GM21360 (cell line): Measurements from ENCODE around the gene LAP3.
"Not testable (repeated sequence)": the region's sequence is repeated elsewhere in the genome, so short reads cannot be mapped to it uniquely, and the experiment has no call there.

Experiments used
- ATAC-seq: cut with Tn5 transposase; IDR thresholded peaks from one replicate; pipeline ENCODE4 v1.9.1; 2021; ENCODE audit warnings: mild to moderate bottlenecking, moderate library complexity; ENCODE audit not compliant: unreplicated experiment

LAP3 gene

DNA sequence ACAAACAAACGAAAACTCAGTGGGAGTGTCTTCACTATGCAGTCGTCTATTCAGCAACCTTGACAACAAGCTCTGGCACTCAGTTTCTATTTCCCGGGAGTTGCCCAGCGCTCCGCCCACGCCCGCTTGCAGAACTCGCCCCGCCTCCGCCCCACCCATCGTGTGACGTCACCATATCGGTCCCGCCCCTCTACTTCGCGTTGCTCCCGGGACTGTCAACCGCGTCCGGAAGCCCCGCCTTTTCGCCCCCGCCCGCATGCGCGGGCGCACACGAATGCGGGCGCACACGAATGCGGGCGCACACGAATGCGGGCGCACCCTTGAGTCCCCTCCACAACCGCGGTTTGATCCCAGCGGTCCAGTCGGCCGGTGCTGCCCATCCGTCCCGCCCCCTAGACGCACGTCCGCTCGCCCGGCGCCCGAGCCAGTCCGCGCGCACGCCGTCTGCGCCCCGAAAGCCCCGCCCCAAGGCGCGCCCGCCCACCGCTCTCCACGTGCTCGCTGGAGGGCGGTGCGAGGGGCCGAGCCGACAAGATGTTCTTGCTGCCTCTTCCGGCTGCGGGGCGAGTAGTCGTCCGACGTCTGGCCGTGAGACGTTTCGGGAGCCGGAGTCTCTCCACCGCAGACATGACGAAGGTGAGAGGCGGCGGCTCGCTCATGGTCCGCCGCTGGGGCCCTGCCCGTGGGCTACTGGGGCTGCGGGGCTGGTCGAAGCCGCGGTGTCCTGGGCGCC, at the start of gene LAP3:
Gene LAP3 (plus strand): TSS at position 267 of the 733 bp plus-strand sequence. CDS start 268 bp downstream, at position 535.
- peak; percentile 74 for ATAC-seq

DNA sequence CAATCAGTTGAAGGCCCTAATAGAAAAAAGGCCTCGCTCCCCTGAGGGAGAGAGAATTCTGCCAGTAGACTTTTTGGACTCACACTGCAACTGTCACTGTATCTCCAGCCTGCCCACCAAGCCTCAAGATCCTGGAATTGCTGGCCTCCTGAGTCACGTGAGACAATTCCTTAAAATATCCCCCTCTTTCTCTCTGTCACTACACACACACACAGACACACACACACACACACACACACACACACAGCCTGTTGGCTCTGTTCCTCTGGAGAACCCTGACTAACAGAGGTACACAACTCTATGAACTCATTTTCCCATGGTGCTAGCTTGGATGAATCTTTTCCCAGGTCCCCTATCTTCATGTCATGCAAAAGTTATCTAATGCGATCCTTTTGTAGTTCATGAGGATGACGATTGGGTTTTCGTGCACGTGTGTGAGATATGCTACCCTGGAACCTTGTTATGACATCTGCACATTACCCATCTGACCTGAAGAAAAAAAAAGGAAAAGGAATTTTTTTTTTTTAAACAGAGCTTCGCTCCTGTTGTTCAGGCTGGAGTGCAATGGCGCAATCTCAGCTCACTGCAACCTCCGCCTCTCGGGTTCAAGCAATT, 48.3 kb upstream of the LAP3 start:
- no peak for ATAC-seq

DNA sequence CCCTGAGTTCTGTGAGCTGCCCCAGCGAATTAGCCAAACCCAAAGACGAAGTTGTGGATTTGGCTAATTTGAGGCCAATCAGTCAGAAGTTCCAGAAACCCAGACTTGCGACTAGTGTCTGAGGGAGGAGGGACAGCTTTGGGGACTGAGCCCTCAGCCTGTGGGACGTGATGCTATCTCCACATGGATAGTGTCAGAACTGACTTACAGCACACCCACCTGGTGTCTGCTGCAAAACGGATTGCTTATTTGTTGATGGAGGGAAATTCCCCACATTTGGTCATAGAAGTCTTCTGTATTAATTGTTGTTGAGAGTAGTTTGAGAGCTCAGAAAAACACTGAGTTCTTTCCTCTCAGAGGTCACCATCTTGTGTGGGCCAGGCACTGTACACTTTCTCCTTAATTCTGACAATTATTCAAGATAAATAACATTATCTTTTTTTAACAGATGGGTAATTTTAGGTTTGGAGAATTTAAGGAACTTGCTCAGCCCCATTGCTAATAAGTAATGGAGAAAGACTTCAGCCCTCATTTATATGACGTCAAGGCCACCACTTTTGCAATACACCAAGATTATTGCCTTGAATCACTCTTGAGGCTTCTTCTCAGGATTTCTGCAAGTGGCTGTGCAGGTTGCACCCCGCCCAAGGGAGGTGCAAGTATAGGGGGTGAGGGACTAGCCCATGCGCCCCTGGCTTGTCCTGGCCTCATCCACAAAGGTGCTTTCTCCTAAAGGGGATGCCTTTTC, 45.3 kb upstream of the LAP3 start:
- no peak for ATAC-seq

DNA sequence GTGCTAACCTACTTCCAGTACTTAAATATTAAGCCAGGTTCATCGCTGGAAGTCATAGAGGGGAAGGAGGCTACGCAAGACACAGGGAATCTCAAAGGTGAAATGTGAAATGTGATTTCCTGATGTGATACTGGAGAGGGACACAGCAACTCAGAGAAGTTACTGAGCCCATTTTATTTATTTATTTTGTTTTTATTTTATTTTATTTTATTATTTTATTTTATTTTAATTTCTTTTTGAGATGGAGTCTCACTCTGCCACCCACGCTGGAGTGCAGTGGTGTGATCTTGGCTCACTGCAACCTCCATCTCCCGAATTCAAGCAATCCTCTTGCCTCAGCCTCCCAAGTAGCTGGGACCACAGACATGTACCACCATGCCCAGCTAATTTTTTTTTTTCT, 42.3 kb upstream of the LAP3 start:
- no peak for ATAC-seq

DNA sequence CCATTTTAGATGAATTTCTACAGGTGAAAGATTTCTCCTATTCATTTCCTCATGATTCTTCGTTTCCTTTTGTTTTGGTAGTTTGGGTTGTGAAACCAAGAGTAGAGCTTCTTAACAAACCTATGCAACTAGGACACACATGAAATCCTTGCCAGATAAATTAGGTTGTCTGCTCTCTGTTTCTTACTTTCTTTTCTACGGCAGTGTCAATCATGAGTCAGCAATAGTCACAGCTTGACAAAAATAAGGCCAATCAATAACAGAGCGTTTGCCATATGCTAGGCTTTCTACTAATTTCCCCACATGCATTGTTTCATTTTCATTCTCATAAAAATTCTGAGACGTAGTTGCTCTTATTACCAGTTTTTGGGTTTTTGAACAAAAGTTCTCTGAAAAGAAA, 41.8 kb upstream of the LAP3 start:
- no peak for ATAC-seq

DNA sequence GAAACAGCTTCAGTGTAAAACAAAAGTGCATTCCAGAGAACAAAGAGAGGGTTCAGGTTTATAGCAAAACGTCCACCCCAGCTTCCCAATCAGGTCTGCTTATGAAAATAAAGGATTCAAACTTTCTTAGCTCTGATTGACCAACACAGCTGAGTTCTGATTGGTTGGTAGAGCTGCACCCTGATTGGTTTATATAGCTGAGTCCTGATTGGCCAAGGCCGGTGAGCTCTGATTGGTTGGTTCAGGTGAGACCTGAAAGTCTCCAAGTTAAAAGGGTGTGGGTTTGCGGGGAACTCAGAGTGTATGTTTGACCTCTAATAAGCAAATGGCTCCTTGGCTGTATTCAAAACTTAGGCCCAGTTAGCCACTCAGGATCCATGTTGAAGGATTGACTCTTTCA, 41.1 kb upstream of the LAP3 start:
- no peak for ATAC-seq

DNA sequence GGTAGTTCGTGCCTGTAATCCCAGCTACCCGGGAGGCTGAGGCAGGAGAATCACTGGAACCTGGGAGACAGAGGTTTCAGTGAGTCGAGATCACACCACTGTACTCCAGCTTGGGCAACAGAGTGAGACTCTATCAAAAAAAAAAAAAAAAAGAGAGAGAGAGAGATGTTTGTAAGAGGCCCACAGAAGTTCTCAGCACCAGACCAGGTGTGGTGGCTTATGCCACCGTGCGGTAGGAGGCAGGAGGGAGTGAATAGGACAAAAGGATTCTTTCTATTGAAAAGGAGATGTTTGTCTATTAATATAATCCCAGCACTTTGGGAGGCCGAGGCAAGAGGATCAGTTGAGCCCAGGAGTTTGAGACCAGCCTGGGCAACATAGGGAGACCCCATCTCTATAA, 39.9 kb upstream of the LAP3 start:
- not testable (repeated sequence) for ATAC-seq

DNA sequence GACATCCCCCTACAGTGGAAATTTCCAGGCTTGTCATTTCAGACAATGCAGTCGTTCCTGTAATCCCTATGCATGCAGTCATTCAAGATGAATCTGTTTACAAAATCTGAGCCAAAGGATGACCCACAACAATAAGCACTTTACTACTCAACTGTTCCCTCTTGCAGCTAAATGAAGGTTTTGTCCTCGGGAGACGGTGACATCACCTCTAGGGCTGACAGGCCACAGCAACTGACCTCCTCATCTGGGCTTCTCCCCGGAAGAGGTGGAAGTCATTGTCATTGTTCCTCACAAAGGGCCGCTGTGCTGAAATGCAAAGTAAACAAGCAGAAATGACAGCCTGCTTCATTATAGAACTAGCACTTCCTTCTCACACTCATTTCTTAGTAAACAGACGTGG, 32.8 kb upstream of the LAP3 start:
- ATAC-seq, result no peak

DNA sequence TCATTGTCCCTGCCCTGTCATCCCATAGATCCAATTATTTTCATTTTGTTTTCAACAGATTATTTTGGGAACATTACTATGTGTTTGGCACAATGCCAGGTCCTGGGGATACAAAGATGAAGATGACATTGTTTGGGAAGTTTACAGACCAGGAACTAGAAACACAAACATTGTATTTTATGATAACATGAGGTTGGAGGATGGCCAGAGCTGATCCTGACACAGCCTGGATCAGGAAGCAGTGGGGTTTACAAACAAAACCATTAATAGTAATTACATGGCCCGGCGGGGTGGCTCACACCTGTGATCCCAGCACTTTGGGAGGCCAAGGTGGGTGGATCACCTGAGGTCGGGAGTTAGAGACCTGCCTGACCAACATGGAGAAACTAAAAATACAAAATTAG, 32.2 kb upstream of the LAP3 start:
- ATAC-seq, result no peak

DNA sequence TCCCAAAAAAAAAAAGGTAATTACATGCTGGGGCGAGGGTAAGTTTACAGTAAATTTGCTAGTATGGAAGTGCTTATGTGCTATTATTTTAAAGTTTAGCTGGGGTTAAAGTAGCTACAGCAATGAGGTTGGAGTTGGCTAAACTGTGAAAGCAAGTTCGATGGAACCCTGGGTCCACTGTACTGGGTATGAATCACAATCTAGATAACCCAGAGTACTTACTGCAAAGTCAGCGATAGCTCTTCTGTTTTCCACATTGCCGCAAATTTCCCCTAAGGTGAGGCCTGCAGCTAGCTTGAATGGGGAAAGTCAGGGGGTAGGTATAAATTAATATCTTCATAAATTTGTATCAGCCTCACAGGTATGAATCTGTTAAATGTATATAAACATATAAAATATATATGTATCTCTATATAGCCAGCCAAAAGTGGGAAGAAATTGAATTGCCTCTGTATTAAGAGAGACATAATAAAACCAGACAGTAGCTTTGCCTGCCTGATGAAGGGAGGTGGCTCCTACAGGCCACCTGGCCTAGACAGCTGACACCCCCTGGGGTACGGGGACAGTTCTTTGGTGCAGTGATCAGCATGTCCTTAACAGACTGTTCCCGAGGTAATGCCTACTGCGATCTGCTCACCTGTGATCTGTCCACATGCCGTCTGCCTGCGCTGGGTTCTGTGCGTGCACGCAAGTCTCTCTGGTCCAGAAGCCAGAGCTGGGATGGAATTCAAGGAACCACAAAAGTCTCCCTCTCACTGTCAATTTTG, 31.4 kb upstream of the LAP3 start:
- no peak for ATAC-seq

DNA sequence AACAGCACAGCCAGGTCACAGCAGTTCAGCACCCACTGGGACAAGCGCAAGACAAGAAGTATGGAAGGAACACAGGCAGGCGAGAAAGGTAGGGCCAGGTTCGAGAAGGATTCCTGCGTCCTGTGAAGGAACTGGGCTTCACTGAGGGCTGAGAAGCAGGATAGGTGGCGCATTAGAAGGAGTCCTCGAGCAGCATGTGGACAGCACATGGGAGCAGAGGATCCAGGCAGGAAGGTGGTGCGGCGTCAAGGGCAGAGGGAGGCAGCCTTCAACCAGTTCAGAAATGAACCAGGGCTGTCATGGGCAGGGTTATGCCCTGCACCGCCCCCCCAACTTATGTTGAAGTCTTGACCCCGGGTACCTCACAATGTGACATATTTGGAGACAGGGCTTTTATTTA, 30.8 kb upstream of the LAP3 start:
- ATAC-seq, result no peak

DNA sequence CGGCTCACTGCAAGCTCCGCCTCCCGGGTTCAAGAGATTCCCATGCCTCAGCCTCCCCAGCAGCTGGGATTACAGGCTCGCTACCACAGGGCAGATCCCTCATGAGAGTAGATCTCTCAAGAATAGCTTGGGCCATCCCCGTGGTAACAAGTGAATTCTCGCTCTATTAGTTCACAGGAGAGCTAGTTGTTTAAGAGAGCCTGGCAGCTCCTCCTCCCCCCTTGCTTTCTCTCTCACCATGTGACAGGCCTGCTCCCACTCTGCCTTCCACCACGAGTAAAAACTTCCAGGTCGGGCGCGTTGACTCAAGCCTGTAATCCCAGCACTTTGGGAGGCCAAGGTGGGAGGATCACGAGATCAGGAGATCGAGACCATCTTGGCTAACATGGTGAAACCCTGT, 30.3 kb upstream of the LAP3 start:
- no peak for ATAC-seq

DNA sequence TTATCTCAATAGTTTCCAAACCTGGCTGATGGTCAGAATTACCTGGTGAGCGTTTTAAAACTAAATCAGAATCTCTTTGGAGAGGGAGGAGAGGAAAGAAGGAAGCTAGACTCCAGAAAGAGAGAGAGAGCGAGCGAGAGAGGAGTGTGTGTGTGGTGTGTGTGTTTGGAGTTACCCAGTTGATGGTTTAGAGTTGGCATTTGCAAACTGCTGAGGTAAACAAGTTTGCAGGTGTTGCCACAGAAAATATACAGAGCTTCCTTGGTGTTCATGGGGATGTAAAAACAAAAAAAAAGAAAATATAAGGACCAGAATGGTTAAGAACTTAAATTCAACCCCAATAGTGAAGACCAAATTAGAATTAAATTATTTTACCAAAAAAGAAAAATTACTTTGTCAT, 26.4 kb upstream of the LAP3 start:
- ATAC-seq, result no peak

DNA sequence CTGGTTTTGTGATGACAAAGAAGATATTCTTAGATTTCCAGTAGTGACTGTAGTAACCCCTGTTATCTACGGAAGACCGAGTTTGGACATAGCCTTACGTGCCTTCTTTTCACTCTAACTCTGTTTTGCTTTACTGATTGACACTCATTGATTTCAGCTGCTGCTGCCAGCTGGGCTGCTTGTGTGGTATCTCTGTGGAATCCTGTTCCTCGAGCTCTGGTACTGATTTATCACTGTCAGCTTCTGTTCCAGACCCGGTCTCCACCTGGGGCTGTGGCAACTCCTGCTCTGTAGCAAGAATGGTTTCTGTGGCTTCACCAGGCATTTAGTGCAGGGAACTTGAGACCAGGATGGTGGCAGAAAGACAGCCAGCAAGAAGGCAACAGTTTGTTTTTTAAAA, 24.6 kb upstream of the LAP3 start:
- no peak for ATAC-seq

DNA sequence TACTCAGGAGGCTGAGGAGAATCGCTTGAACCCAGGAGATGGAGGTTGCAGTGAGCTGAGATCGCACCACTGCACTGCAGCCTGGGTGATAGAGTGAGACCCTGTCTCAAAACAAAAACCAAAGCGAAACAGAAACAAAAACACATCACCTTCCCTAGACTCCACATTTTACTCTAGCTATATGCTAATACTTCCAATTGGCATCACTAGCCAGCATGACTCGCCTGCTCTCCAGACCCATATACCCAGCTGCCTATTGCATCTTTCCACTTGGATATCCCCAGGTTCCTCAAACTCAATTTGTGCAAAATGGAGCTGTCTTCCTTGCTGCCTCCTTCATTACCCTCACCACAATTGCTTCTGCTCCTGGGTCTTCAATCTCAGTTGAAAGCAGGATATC, 22.4 kb upstream of the LAP3 start:
- no peak for ATAC-seq

DNA sequence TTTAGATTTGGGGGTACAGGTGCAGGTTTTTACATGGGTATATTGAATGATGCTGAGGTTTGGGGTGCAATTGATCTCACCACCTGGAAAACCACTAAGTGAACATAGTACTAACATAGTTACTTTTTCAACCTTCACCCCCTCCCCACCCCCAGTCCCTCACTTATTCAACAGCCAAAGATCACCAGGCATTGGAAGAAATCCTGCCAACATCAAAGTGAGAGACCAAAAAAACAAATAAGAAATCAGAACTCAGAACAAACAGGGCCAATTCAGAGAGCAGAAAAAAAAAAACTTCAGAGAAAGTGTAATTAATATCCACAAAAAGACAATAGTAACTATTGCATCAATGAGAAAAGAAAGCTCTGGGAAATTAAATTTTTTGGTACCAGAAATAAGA, 20.5 kb upstream of the LAP3 start:
- no peak for ATAC-seq

DNA sequence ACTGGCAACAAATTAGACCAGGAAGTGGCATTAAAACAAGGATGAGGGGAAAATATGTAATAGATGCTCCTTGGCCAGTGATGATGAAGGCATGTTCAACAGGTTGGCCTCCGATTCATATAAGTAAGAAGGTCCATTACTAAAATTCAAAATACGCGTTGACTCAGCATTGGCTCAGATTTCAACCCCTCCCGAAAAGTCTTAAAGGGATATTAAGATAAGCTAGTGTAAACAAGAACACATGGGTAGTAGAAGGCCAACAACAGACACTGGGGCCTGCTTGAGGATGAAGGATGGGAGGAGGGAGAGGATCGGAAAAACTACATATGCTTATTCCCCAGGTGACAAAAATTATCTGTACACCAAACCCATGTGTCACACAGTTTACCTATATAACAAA, 19.1 kb upstream of the LAP3 start:
- no peak for ATAC-seq

DNA sequence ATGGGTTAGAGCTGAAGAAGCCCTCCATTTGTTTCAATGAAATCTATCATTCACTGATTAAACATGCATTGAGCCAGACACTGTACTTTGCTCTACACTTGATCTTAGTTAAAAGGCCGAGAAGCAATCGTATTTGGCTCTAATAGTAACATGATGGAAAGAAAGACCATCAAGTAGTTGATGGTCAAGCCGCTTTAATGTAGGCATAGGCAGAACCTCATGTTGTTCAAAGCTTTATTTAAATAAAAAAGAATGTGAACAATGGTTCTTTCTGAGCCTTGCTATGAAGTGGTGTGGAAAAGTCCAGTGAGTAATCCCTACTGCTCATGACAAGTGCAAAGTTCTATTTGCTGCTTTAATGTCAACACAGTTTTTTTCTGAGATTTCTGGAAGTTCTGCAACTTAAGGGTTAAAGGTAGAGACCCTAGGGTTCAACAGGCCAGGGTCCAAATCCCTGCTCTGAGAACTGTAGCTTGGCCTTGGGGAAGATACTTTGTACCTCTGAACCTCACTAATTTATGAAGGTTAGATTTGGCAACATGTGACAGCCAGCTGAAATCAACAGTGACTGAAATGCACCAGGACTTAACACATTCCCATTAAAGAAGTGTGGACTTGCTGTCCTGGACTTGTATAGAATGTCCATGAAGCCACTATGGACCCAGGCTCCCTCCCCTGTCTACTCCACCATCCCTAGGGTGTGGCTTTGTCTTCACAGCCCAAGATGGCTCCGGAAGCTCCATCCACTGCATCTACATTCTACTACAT, 17.9 kb upstream of the LAP3 start:
- ATAC-seq, result no peak

DNA sequence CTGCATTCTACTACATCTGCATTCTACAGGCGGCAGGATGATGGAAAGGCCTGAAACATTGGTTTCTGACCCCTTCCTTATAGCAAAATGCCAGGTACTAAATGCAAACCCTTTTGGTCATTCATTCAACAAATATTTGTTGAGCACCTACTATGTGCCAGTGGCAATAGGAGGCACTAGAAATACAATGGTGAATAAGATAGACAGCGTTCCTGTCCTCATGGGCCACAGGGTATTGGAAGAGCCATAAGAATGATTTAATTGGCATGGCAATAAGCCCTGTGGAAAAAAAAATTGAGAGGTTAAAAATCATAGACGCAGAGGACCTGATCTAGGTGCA, 17.3 kb upstream of the LAP3 start:
- ATAC-seq, result no peak

DNA sequence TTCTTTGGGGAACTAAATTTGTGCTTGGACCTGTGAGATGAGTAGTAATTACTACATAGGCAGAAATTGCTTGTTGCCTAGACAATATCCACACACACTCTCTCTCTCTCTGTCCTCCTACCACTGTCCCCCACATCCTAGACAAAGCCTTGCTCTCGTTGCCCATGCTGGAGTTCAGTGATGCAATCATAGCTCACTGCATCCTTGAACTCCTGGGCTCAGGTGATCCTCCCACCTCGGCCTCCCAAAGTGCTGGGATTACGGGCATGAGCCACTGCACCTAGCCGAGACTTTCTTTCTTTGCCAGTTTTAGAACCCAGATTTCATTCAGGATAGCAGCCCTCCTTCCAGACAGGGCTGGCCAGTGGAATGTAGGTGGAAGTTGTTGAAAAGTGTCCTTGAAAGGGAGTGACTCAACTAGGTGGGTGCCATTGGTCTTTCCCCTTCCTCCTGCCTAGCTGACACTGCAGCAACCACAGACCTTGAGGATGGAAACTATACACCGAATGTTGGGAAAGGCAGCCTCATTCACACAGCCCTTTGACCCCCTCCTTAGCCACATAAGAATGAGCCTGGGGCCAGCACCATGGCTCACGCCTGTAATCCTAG, 16.8 kb upstream of the LAP3 start:
- no peak for ATAC-seq
